RPMI8226 (cell line): ENCODE results near the gene CNTRL.
"Not testable (repeated sequence)": the region's sequence is repeated elsewhere in the genome, so short reads cannot be mapped to it uniquely, and the experiment has no call there.

ENCODE experiments used
- DNase-seq: peaks from one replicate; pipeline ENCODE4 v3.0.0-alpha.2; 2015

The CNTRL gene

GRCh38 chr9:121138561-121138960 lies 63.8 kb downstream of the CNTRL start:
- no peak for DNase-seq

- DNase-seq, result no peak
Observed at GRCh38 chr9:121138973-121139372, 64.2 kb downstream of the CNTRL start.

GRCh38 chr9:121140162-121140561 lies 65.4 kb downstream of the CNTRL start:
- DNase-seq, result no peak

- no peak for DNase-seq
Observed at GRCh38 chr9:121141306-121141705, 66.6 kb downstream of the CNTRL start.

- DNase-seq, result no peak
Observed at GRCh38 chr9:121141706-121142105, 67.0 kb downstream of the CNTRL start.

- no peak for DNase-seq
Observed at GRCh38 chr9:121143771-121144170, 69.0 kb downstream of the CNTRL start.

GRCh38 chr9:121144482-121144881 lies 69.7 kb downstream of the CNTRL start:
- DNase-seq, result no peak

GRCh38 chr9:121150188-121150587 lies 75.4 kb downstream of the CNTRL start:
- no peak for DNase-seq

- no peak for DNase-seq
Observed at GRCh38 chr9:121153642-121154041, 78.9 kb downstream of the CNTRL start.

GRCh38 chr9:121154782-121155181 lies 80.0 kb downstream of the CNTRL start:
- DNase-seq, result no peak

GRCh38 chr9:121156263-121156731 lies 81.5 kb downstream of the CNTRL start:
- DNase-seq, result no peak

- DNase-seq, result no peak
Observed at GRCh38 chr9:121157939-121158338, 83.2 kb downstream of the CNTRL start.

- no peak for DNase-seq
Observed at GRCh38 chr9:121160025-121160424, 85.3 kb downstream of the CNTRL start.

- DNase-seq, result no peak
Observed at GRCh38 chr9:121168052-121168451, 93.3 kb downstream of the CNTRL start.

- DNase-seq, result no peak
Observed at GRCh38 chr9:121169094-121169601, 94.4 kb downstream of the CNTRL start.

GRCh38 chr9:121171236-121171635 lies 96.5 kb downstream of the CNTRL start:
- DNase-seq, result no peak

GRCh38 chr9:121172726-121173487 lies 98.2 kb downstream of the CNTRL start:
- DNase-seq, result no peak

- no peak for DNase-seq
Observed at GRCh38 chr9:121173501-121173900, 98.7 kb downstream of the CNTRL start.

GRCh38 chr9:121178676-121179372 lies 104.1 kb downstream of the CNTRL start:
- DNase-seq, result no peak

GRCh38 chr9:121179373-121179721 lies 104.6 kb downstream of the CNTRL start:
- not testable (repeated sequence) for DNase-seq

- no peak for DNase-seq
Observed at GRCh38 chr9:121179930-121180681, 105.4 kb downstream of the CNTRL start.

GRCh38 chr9:121182101-121182836 lies 107.5 kb downstream of the CNTRL start:
- no peak for DNase-seq

GRCh38 chr9:121182989-121183388 lies 108.2 kb downstream of the CNTRL start:
- DNase-seq, result no peak
